ENCODE results near the gene RAI14.

Gene RAI14

DNA sequence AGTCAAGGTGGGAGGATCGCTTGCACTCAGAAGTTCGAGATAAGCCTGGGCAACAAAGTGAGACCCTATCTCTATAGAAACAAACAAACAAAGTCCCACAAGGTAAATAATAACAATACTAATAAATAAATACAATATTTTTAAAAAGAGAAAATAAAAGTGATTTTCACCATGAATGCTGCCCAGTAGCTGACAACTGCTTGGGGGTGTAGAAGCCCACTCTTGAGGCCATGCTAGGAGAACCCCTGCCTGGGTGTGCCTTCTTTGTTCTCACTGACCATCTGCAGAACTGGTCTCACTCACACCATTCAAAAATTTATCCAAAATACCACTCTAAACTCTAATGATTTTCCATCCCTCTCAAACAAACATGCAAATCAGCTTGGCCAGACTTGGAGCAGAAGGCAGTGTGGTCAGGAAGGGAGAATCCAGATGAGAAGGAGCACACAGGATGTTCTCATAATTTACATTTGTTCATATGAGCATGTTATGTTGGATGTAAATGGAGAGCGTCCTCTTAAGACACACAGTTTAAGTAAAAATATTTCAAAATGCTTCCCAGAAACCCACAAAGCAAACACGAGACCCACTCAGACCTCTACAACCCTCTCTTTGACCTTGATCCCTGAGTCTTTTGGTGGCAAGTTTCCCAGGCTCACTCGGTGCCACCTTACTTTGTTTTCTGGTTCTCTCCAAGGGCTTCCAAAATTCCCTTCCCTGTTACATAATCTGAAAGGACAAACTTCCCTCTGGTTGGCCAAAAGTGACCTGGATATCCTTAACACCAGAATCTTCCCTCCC lies 7.9 kb upstream of the RAI14 start:
- no peak for FAIRE-seq

DNA sequence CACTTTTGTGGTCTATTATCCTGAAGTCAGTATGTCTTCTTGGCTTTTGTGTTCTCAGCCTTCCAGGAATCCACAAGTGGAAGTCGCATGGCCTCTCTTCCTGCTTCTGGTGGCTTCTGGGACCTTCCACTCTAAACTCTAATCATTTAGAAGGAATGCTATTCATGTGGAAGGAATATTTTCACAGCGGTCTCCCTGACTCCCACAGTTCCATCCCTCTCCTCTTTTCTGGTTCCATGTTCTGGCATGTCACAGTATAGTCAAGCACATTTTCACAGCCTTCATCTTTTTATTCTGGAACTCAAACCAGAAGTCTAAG lies 7.3 kb upstream of the RAI14 start:
- no peak for FAIRE-seq

DNA sequence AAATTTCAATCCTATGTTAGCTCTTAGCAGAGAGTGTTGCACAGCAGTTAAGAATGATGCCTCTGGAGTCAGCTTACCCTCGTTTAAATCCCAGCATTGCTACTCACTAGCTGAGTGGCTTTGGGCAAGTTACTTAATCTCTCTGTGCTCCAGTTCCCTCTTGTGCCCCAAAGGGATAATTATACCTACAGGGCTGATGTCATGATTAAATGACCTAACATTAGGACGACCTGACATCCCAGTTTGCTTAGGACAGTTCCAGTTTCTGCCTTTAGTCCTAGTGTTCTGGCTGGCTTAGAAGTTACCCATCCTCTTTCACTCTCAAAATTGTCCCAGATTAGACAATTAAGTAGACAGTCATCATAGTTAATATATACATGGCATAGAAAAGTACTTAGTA lies 4.3 kb upstream of the RAI14 start:
- FAIRE-seq, result no peak

- no peak for FAIRE-seq
These were observed 3.7 kb upstream of the RAI14 start for GRCh38 chr5:34652466-34652865.

- no peak for FAIRE-seq
These were observed 3.2 kb upstream of the RAI14 start for GRCh38 chr5:34652914-34653313.

GRCh38 chr5:34653708-34654107 lies 2.4 kb upstream of the RAI14 start:
- no peak for FAIRE-seq

- FAIRE-seq, result no peak
These were observed 655 bp upstream of the RAI14 start for GRCh38 chr5:34655354-34655991.

DNA sequence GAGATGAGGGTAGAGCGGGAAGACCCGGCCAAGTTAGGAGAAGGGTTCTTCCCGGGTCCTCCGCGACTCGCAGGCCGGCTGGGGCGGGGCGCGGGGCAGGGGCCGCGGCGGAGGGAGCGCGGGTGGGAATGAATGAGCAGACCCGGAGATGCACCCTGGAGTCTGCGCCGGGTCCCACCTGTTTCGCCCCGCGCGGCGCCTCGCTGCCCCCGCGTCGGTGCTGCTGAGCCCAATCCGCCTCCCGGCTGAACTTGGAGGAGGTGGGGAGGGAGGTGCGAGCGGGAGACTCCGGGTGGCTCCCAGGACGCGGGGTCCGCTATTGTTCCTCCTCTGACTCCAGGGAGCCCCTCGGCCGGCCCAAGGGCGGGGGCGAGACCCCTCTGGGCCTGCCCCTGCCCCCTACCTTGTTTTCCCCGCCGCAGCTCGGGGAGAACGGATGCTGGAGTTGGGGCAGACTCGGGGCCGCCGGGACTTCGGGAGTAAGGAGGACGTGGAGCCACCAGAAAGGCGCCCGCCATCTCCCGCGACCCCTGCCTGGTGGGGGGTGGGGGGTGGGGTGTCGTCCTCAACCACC lies 659 bp downstream of the RAI14 start:
- no peak for FAIRE-seq

- FAIRE-seq, result no peak
These were observed 1.3 kb downstream of the RAI14 start for GRCh38 chr5:34657274-34657921.

DNA sequence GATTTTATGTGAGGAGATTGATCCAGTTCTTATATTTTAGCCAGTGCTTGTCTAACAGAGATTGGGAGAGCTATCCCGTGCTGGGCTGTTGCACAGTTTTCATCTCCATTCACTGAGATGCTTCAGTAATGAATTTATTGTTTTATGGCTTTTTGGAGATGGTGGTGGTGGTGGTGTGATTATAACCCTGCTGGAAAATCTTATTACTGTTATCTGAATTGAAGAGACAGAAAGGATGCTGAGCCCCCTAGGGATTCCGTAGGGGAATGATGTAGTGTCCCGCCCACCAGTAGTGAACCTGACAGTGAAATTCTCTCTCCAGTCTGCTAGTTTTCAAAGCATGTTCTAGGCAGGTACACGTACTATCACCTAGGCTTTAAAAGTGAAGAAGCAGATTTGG lies 1.9 kb downstream of the RAI14 start:
- FAIRE-seq, result no peak

- FAIRE-seq, result no peak
These were observed 3.0 kb downstream of the RAI14 start for GRCh38 chr5:34659168-34659567.

GRCh38 chr5:34660444-34660843 lies 4.3 kb downstream of the RAI14 start:
- no peak for FAIRE-seq

GRCh38 chr5:34663771-34664496 lies 7.8 kb downstream of the RAI14 start:
- no peak for FAIRE-seq

DNA sequence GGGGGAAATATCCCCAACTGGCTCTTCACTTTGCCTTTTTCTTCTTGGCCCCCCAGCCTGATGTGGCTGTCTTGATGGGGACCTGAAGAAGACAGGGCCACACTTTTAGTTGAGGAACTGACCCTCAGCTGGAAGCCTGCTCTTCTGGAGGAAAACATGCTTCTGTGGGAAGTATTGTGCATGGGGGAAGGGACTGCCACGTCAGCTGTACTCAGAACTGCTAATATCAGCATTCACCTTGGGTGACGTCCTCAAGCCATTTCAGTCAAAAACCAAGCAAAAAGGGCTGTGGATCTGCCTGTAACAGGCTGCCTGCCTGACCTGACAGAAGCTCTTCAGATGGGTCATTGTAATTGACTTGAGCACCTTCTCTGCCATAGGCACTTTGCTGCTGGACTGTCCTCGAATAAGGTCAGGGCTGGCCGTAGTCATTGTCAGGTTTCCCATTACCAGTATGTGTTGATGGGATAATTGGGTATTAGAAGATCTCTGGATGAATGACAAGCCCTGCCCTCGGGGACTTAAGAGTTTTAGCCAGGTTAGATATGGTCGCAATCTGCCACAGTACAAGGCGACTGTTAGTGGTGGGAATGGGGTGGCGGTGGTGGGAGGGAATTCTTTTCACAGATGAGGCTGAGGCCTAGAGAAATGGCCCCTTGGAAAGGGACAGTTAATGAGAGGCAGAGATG lies 10.4 kb downstream of the RAI14 start:
- no peak for FAIRE-seq

GRCh38 chr5:34667705-34668104 lies 11.6 kb downstream of the RAI14 start:
- FAIRE-seq, result no peak

- FAIRE-seq, result no peak
These were observed 13.9 kb downstream of the RAI14 start for GRCh38 chr5:34669931-34670516.

GRCh38 chr5:34672196-34672595 lies 16.1 kb downstream of the RAI14 start:
- no peak for FAIRE-seq

DNA sequence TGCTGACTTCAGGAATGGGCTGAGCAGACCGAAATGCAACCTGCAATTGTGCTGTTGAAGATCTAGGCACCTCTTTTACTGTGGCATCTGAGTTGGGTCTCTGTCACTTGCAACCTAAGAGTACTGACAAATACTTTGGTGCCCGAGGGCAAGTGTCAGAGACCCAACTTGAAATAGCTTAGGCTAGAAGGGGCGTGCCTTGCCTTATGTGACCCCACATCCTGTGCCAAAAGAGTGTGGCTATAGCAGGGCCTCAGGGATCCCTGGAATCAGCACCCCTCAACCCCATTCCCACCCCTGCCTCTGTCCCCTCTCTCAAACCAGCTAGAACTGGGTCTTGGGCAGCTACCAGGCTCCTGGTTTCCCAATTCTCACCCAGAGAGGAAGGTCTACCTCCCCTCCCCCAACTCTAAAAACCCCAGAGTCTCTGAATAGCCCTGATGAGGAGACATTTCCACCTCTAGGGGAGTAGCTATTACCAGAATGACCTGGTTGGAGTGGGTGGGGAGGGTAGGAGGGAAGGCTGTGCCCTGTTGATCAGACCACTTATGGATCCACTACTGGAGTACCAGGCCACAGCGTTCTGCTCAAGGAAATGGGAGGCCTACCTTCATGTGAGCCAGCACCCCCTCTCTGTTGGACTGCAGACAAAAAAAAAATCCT lies 17.5 kb downstream of the RAI14 start:
- FAIRE-seq, result no peak

DNA sequence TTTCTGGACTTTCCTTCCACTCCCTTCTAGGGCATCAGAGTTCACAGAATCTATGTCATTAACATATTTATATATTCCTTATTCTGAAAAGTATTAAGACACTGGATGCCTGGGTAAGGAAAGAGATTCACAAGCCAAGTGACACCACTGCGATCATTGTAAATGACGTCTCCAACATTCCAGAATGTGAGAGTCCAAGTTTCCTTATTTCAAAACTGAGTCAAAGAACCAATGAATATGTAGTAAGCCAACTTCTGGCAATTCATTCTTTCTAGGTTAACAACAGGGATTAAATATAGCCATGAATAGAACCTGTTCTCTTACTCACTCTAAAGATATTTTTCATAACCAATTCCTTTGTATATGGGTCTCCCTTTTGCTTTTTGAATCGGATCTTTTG lies 18.1 kb downstream of the RAI14 start:
- FAIRE-seq, result no peak

- no peak for FAIRE-seq
These were observed 19.7 kb downstream of the RAI14 start for GRCh38 chr5:34675857-34676256.

GRCh38 chr5:34676416-34676815 lies 20.3 kb downstream of the RAI14 start:
- FAIRE-seq, result no peak

DNA sequence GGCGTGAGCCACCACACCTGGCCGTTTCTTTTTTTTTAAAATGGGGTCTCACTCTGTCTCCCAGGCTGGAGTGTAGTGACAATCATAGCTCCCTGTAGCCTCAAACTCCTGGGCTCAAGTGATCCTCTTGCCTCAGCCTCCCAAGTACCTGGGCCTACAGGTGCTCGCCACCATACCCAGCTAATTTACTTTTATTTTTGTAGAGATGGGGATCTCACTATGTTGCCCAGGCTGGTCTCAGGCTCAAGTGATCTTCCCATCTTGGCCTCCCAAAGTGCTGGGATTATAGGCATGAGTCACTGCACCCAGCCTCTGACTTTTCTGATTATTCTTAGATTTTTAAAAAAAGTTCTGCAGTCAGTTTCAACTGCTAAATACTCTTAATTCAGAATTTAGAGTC lies 21.3 kb downstream of the RAI14 start:
- no peak for FAIRE-seq
